Measurements from ENCODE around the gene ADCY3. TPM values are rescaled to one million over a fixed set of nuclear protein-coding genes. Genes with fewer than 3 reads are reported as not detected.

ADCY3 gene
- 10 to 100 TPM in 5 of 10 donors, 1 to 10 TPM in 5; 5.3 to 50.8 (median 10.5) TPM for total RNA-seq
- polyA plus RNA-seq, result 10 to 100 TPM; 16.4 to 19.5 TPM
- long read RNA-seq, donor 1, full-length matches to known transcripts, result 4 of 33 reads
- long read RNA-seq, donor 1, partial matches to known transcripts, result 7 of 33 reads
- long read RNA-seq, donor 1, other reads (novel, unspliced or antisense), result 22 of 33 reads
- long read RNA-seq, donor 2, full-length matches to known transcripts, result 1 of 25 reads
- long read RNA-seq, donor 2, partial matches to known transcripts, result 10 of 25 reads
- long read RNA-seq, donor 2, other reads (novel, unspliced or antisense), result 14 of 25 reads
- long read RNA-seq, donor 3, full-length matches to known transcripts, result 4 of 40 reads
- long read RNA-seq, donor 3, partial matches to known transcripts, result 17 of 40 reads
- long read RNA-seq, donor 3, other reads (novel, unspliced or antisense), result 19 of 40 reads

- TF ChIP-seq CTCF (IDR thresholded peaks at IDR 0.05), result no peak
- intact Hi-C loops (cut with DNase I), result no loop called here
- 1 to 2% methylated on average over 48 to 102 of the region's 103 CpGs for WGBS, 2 donors
- DNase-seq, result peak; percentile 35 to 65
- Histone ChIP-seq H3K27ac (peak within 1 kb of the TSS in 9 of 10 donors; percentile 28 to 80 (median 69)), H3K27me3 (peaks cover 0 to 12% (median 0%) of the 10 kb centered on the region in 7 donors), H3K4me3 (peak within 1 kb of the TSS; percentile 43 to 75 (median 60)), H3K9me3 (no peaks in the 10 kb centered on the region), H3K4me1 (peaks cover 0 to 35% (median 8%) of the 10 kb centered on the region in 9 donors), H3K36me3 (no peaks in the 10 kb centered on the region)
- peak in 7 of 8 donors; percentile 28 to 79 (median 59) for ATAC-seq
These were observed at the start of gene ADCY3 for GRCh38 chr2:24920098-24920808. Gene ADCY3, minus strand, starts transcription at chr2:24920237. Its CDS starts 1,250 bp downstream, at chr2:24918987.

GRCh38 chr2:24969784-24970183 lies 49.7 kb upstream of the ADCY3 start:
- H3K27ac ChIP-seq, result no peak overlapping the region
- WGBS, 2 donors, result 88 to 89% methylated on average over 1 of the region's 1 CpG
- DNase-seq, result no peak

GRCh38 chr2:24961903-24962302 lies 41.9 kb upstream of the ADCY3 start:
- H3K4me3 ChIP-seq, result no peak overlapping the region
- TF ChIP-seq CTCF (IDR thresholded peaks at IDR 0.05), result no peak
- no peaks in the 10 kb centered on the region for H3K9me3 ChIP-seq
- ATAC-seq (no peak), DNase-seq (no peak)
- intact Hi-C loops (cut with DNase I), result no loop called here
- peaks cover 0 to 99% (median 34%) of the 10 kb centered on the region in 9 donors for H3K36me3 ChIP-seq
- H3K27ac ChIP-seq, result no peak overlapping the region
- H3K27me3 ChIP-seq, result no peaks in the 10 kb centered on the region
- 90 to 92% methylated on average over 1 of the region's 1 CpG for WGBS, 2 donors
- peaks cover 0 to 28% (median 11%) of the 10 kb centered on the region in 9 donors for H3K4me1 ChIP-seq

More at GRCh38 chr2:24969784-24970183, 49.7 kb upstream of the ADCY3 start:
- intact Hi-C loops (cut with DNase I), result loop anchor here in 3 of 10 donors (5.0 to 10.0 kb wide), 3 partner anchors 73 to 225 kb away; partner anchors contain the start of gene EFR3B (in 1 of the 3)
- no peaks in the 10 kb centered on the region for H3K27me3 ChIP-seq
- no peak for TF ChIP-seq CTCF (IDR thresholded peaks at IDR 0.05)
- H3K4me3 ChIP-seq, result no peak overlapping the region
- ATAC-seq, result no peak
- H3K4me1 ChIP-seq, result peaks cover 0 to 25% (median 11%) of the 10 kb centered on the region in 9 donors
- H3K36me3 ChIP-seq, result peaks cover 0 to 29% (median 16%) of the 10 kb centered on the region in 9 donors
- no peaks in the 10 kb centered on the region for H3K9me3 ChIP-seq

DNA sequence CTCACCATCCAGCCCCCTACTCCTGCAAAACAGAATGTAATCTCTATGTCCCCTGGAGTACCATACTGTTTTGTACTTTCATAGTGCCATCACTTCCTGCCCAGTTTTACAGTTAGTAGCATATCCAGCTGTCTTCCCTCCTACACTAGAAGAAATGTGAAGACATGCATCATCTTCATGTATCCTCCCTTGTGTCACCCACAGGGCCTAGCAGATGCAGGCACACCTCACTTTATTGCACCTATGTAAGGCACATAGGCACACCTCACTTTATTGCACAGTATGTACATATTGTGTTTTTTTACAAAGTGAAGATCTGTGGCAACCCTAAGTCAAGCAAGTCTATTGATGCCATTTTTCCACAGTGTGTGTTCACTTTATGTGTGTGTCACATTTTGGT lies 39.7 kb upstream of the ADCY3 start:
- H3K9me3 ChIP-seq, result peaks cover 0 to 12% (median 8%) of the 10 kb centered on the region in 11 donors
- peaks cover 0 to 99% (median 45%) of the 10 kb centered on the region in 9 donors for H3K36me3 ChIP-seq
- peaks cover 0 to 28% (median 11%) of the 10 kb centered on the region in 9 donors for H3K4me1 ChIP-seq
- intact Hi-C loops (cut with DNase I), result no loop called here
- H3K27ac ChIP-seq, result no peak overlapping the region
- no peaks in the 10 kb centered on the region for H3K27me3 ChIP-seq
- no peak for DNase-seq
- no peak overlapping the region for H3K4me3 ChIP-seq
- no peak for TF ChIP-seq CTCF (IDR thresholded peaks at IDR 0.05)
- no peak for ATAC-seq

Measured in heart right ventricle (tissue), 16 donors.